GM06990 (cell line): ENCODE results near the gene STEAP3.

Experiments
- DNase-seq: peaks from one replicate; pipeline ENCODE4 v3.0.0-alpha.2; 2011; ENCODE audit not compliant: insufficient read length; ENCODE audit errors: extremely low read depth
- H3K27me3 ChIP-seq: replicated peaks from 2 replicates; pipeline ENCODE4 v1.6.0; 2011; ENCODE audit warnings: low read length; ENCODE audit not compliant: control insufficient read depth, insufficient read depth
- H3K36me3 ChIP-seq: 2 replicates; pipeline ENCODE4 v1.5.1; 2011; ENCODE audit warnings: low read length; ENCODE audit not compliant: control insufficient read depth, insufficient read depth
- H3K4me3 ChIP-seq: replicated peaks from 2 replicates; pipeline ENCODE4 v1.5.1; 2011; ENCODE audit warnings: low read depth, mild to moderate bottlenecking, control low read depth, low read length
- CTCF ChIP-seq: IDR thresholded peaks from 2 replicates; pipeline ENCODE4 v1.5.1; 2011; ENCODE audit warnings: low read length, control low read depth, mild to moderate bottlenecking, inconsistent platforms; ENCODE audit not compliant: insufficient read depth, poor library complexity, severe bottlenecking

Gene STEAP3

GRCh38 chr2:119246884-119247843 is 23.5 kb downstream of the STEAP3 start:
- Histone ChIP-seq H3K36me3 (peaks cover 6% of the 10 kb centered on the region), H3K27me3 (no peaks in the 10 kb centered on the region), H3K4me3 (no peak overlapping the region)
- no peak for DNase-seq
- TF ChIP-seq CTCF: no peak

DNA sequence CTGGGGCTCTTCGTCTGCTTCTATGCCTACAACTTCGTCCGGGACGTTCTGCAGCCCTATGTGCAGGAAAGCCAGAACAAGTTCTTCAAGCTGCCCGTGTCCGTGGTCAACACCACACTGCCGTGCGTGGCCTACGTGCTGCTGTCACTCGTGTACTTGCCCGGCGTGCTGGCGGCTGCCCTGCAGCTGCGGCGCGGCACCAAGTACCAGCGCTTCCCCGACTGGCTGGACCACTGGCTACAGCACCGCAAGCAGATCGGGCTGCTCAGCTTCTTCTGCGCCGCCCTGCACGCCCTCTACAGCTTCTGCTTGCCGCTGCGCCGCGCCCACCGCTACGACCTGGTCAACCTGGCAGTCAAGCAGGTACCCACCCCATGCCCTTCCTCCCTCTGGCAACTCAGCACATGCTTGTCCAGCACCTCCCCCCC is 24.2 kb downstream of the STEAP3 start:
- Histone ChIP-seq H3K4me3 (no peak overlapping the region), H3K27me3 (no peaks in the 10 kb centered on the region), H3K36me3 (peaks cover 6% of the 10 kb centered on the region)
- TF ChIP-seq CTCF: no peak
- no peak for DNase-seq

DNA sequence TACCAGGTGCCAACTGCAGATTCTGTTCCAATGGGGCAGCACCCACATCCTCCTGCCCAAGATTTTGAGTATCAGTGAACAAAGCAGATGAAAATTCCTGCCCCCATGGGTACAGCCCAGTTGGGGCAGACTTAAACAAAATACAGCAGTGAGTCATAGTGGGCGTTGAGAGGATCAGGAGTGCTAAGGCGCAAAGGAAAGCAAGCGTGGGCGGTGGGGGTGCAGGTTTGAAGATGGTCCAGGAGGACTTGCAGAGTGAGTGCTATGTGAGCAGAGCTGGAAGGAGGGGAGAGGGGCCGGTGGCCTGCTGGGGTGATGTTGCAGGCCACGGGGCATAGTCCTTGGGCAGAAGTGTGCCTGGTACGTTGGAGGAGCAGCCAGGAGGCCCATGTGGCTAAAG is 24.7 kb downstream of the STEAP3 start:
- DNase-seq: no peak
- peaks cover 6% of the 10 kb centered on the region for H3K36me3 ChIP-seq
- no peaks in the 10 kb centered on the region for H3K27me3 ChIP-seq
- TF ChIP-seq CTCF: no peak
- no peak overlapping the region for H3K4me3 ChIP-seq

DNA sequence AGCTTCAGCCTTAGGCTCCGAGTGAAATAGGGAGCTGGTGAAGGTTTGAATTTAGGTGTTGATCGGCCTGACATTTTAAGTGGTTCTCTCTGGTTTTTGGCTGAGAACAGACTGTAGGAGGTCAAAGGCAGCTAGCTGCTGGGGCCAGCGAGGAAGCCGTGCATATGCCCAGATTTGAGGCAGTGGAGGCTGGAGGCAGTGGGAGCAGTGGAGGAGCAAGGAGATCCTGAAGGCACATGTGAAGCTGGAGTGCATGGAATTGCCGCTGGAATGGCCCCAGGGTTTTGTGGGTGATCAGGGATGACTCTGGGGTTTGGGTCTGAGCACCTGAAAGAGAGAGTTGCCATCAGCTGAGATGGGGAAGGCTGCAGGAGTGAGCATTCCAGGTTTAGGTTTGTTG is 25.1 kb downstream of the STEAP3 start:
- DNase-seq: no peak
- H3K36me3 ChIP-seq: peaks cover 6% of the 10 kb centered on the region
- no peaks in the 10 kb centered on the region for H3K27me3 ChIP-seq
- no peak for TF ChIP-seq CTCF
- H3K4me3 ChIP-seq: no peak overlapping the region

DNA sequence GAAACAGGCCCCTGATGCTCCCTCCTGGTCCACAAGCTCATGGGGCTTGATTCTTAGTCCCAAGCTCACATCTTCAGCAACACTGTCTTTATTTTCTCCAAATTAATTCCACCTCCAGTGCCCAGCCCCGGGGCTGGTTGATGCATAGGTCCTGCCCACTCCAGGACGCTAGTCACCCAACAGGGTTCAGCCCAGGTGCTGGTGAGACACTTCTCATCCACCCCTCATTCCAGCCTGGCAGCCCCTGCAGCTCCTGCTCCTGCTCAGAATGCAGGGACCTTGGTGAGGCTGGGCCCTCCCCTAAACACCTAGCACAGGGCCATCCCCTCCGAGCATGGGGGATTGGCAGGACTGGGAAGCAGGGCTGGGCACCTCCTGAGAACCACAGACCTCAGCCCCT is 25.7 kb downstream of the STEAP3 start:
- peaks cover 6% of the 10 kb centered on the region for H3K36me3 ChIP-seq
- H3K27me3 ChIP-seq: no peaks in the 10 kb centered on the region
- TF ChIP-seq CTCF: no peak
- no peak for DNase-seq
- no peak overlapping the region for H3K4me3 ChIP-seq
